Ovary (tissue), 3 donors: ENCODE data around the gene GOLGA5.

ENCODE experiments used
- CTCF ChIP-seq, 3 donors: fragments of 450-650 bp in 2 of 3; fragments of 200-600 bp in 1 of 3; IDR thresholded peaks; one replicate each; pipeline versions ENCODE4 v1.5.1 to v1.8.0; 2016 to 2022; ENCODE audit warnings: antibody characterized with exemption in 3 of 3, mild to moderate bottlenecking in 1 of 3
- EP300 ChIP-seq: sonication (generic); formaldehyde crosslinking; IDR thresholded peaks from one replicate; pipeline ENCODE4 v1.6.1; 2017; ENCODE audit warnings: antibody characterized with exemption
- POLR2A ChIP-seq: fragments of 450-650 bp; IDR thresholded peaks from one replicate; pipeline ENCODE4 v1.6.1; 2017; ENCODE audit warnings: antibody characterized with exemption, mild to moderate bottlenecking, moderate library complexity
- donor health status: DM: no; HTN: no; CAD: no.

DNA sequence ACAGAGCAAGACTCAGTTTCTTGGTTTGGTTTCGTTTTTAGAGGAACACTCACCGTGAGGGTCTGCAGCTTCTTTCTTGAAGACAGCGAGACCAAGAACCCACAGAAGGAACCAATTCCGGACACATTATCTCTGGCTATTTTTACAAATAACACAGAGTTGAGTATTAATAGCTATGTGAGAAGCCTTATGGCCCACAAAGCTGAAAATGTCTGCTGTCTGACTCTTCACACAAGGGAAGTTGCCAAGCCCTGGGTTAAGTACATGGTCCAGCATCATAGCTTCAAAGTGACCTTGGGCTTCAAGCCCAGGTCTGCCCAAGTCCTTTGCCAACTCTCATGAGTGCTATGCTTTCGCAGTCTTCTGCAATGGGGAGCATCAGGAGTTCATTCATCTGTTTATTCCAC, 43.1 kb upstream of the GOLGA5 start:
- TF ChIP-seq POLR2A, result no peak
- TF ChIP-seq EP300, result no peak
- no peak for TF ChIP-seq CTCF (IDR thresholded peaks at IDR 0.05)
